Central memory CD8-positive, alpha-beta T cell (primary cell): ENCODE measurements around the gene CTAGE9.
"Not testable (repeated sequence)": the region's sequence is repeated elsewhere in the genome, so short reads cannot be mapped to it uniquely, and the experiment has no call there.

Experiments
- ATAC-seq: fragments of 150-1000 bp; cut with Tn5 transposase; replicated peaks from 2 replicates; pipeline ENCODE4 v1.10.0; 2022; ENCODE audit warnings: mild to moderate bottlenecking, moderate FRiP score, moderate number of reproducible peaks; ENCODE audit not compliant: poor library complexity, severe bottlenecking; ENCODE audit errors: extremely low read depth
- DNase-seq, 2 donors: peaks; one replicate each; pipeline ENCODE4 v3.0.0; 2021; ENCODE audit warnings: low spot score in 2 of 2
- H3K27ac Mint-ChIP-seq: one replicate; pipeline ENCODE4 v1.8.0; 2022; ENCODE audit warnings: low read depth, mild to moderate bottlenecking, moderate library complexity, mixed read lengths
- H3K27me3 Mint-ChIP-seq: one replicate; pipeline ENCODE4 v1.8.0; 2022; ENCODE audit warnings: mixed read lengths
- H3K36me3 Mint-ChIP-seq: one replicate; pipeline ENCODE4 v1.8.0; 2022; ENCODE audit warnings: mild to moderate bottlenecking, moderate library complexity, mixed read lengths; ENCODE audit not compliant: insufficient read depth
- H3K4me1 Mint-ChIP-seq: one replicate; pipeline ENCODE4 v1.8.0; 2022; ENCODE audit warnings: mixed read lengths
- H3K4me3 Mint-ChIP-seq: one replicate; pipeline ENCODE4 v1.8.0; 2022; ENCODE audit warnings: mild to moderate bottlenecking, moderate library complexity, mixed read lengths
- H3K9me3 Mint-ChIP-seq: one replicate; pipeline ENCODE4 v1.8.0; 2022; ENCODE audit warnings: mixed read lengths

Gene CTAGE9

GRCh38 chr6:131721161-131721560, 10.3 kb upstream of the CTAGE9 start:
- H3K27ac Mint-ChIP-seq: no peak overlapping the region
- no peaks in the 10 kb centered on the region for H3K27me3 Mint-ChIP-seq
- DNase-seq (no peak), ATAC-seq (no peak)
- H3K36me3 Mint-ChIP-seq: no peaks in the 10 kb centered on the region
- H3K9me3 Mint-ChIP-seq: no peaks in the 10 kb centered on the region
- H3K4me1 Mint-ChIP-seq: no peaks in the 10 kb centered on the region
- no peak overlapping the region for H3K4me3 Mint-ChIP-seq

- no peak for ATAC-seq
- Mint-ChIP-seq H3K9me3 (no peaks in the 10 kb centered on the region), H3K27me3 (no peaks in the 10 kb centered on the region), H3K36me3 (no peaks in the 10 kb centered on the region), H3K4me3 (no peak overlapping the region), H3K4me1 (no peaks in the 10 kb centered on the region), H3K27ac (no peak overlapping the region)
- DNase-seq: no peak
Measured at GRCh38 chr6:131717836-131718542, 7.2 kb upstream of the CTAGE9 start.

GRCh38 chr6:131715567-131715966, 4.8 kb upstream of the CTAGE9 start:
- H3K4me3 Mint-ChIP-seq, H3K36me3 Mint-ChIP-seq, H3K27me3 Mint-ChIP-seq, ATAC-seq, DNase-seq, H3K4me1 Mint-ChIP-seq, H3K27ac Mint-ChIP-seq, H3K9me3 Mint-ChIP-seq: not testable (repeated sequence)

- not testable (repeated sequence) for H3K27me3 Mint-ChIP-seq, H3K9me3 Mint-ChIP-seq, ATAC-seq, H3K27ac Mint-ChIP-seq, H3K4me3 Mint-ChIP-seq, H3K4me1 Mint-ChIP-seq, DNase-seq, H3K36me3 Mint-ChIP-seq
Measured at GRCh38 chr6:131703905-131704304, 6.9 kb downstream of the CTAGE9 start.

GRCh38 chr6:131700851-131701250, 10.0 kb downstream of the CTAGE9 start:
- not testable (repeated sequence) for DNase-seq, ATAC-seq, H3K27ac Mint-ChIP-seq, H3K27me3 Mint-ChIP-seq, H3K36me3 Mint-ChIP-seq, H3K4me1 Mint-ChIP-seq, H3K9me3 Mint-ChIP-seq, H3K4me3 Mint-ChIP-seq

- ATAC-seq (no peak), DNase-seq (no peak)
- no peak overlapping the region for H3K27ac Mint-ChIP-seq
- H3K9me3 Mint-ChIP-seq: no peaks in the 10 kb centered on the region
- H3K36me3 Mint-ChIP-seq: no peaks in the 10 kb centered on the region
- no peak overlapping the region for H3K4me3 Mint-ChIP-seq
- H3K27me3 Mint-ChIP-seq: no peaks in the 10 kb centered on the region
- no peaks in the 10 kb centered on the region for H3K4me1 Mint-ChIP-seq
Measured at GRCh38 chr6:131696956-131697355, 13.9 kb downstream of the CTAGE9 start.

- DNase-seq (no peak), ATAC-seq (no peak)
Measured at GRCh38 chr6:131694832-131695426, 15.9 kb downstream of the CTAGE9 start.

GRCh38 chr6:131693384-131693783, 17.4 kb downstream of the CTAGE9 start:
- DNase-seq (no peak), ATAC-seq (no peak)
- no peaks in the 10 kb centered on the region for H3K36me3 Mint-ChIP-seq
- H3K4me3 Mint-ChIP-seq: no peak overlapping the region
- no peak overlapping the region for H3K27ac Mint-ChIP-seq
- H3K27me3 Mint-ChIP-seq: no peaks in the 10 kb centered on the region
- H3K9me3 Mint-ChIP-seq: no peaks in the 10 kb centered on the region
- no peaks in the 10 kb centered on the region for H3K4me1 Mint-ChIP-seq

More at GRCh38 chr6:131694832-131695426, 15.9 kb downstream of the CTAGE9 start:
- Mint-ChIP-seq H3K9me3 (no peaks in the 10 kb centered on the region), H3K27me3 (no peaks in the 10 kb centered on the region), H3K4me1 (no peaks in the 10 kb centered on the region), H3K27ac (no peak overlapping the region), H3K4me3 (no peak overlapping the region), H3K36me3 (no peaks in the 10 kb centered on the region)

GRCh38 chr6:131692589-131692988, 18.2 kb downstream of the CTAGE9 start:
- Mint-ChIP-seq H3K36me3 (no peaks in the 10 kb centered on the region), H3K27me3 (no peaks in the 10 kb centered on the region), H3K4me3 (no peak overlapping the region), H3K4me1 (no peaks in the 10 kb centered on the region), H3K9me3 (no peaks in the 10 kb centered on the region), H3K27ac (no peak overlapping the region)
- no peak for DNase-seq
- ATAC-seq: no peak

- no peaks in the 10 kb centered on the region for H3K27me3 Mint-ChIP-seq
- H3K9me3 Mint-ChIP-seq: no peaks in the 10 kb centered on the region
- H3K4me1 Mint-ChIP-seq: no peaks in the 10 kb centered on the region
- DNase-seq: no peak
- no peak overlapping the region for H3K4me3 Mint-ChIP-seq
- ATAC-seq: no peak
- no peak overlapping the region for H3K27ac Mint-ChIP-seq
- no peaks in the 10 kb centered on the region for H3K36me3 Mint-ChIP-seq
Measured at GRCh38 chr6:131692031-131692430, 18.8 kb downstream of the CTAGE9 start.

GRCh38 chr6:131688286-131688685, 22.5 kb downstream of the CTAGE9 start:
- Mint-ChIP-seq H3K4me3 (no peak overlapping the region), H3K36me3 (no peaks in the 10 kb centered on the region), H3K27me3 (no peaks in the 10 kb centered on the region), H3K27ac (no peak overlapping the region), H3K4me1 (no peaks in the 10 kb centered on the region), H3K9me3 (no peaks in the 10 kb centered on the region)
- no peak for ATAC-seq
- no peak for DNase-seq

- Mint-ChIP-seq H3K27me3 (no peaks in the 10 kb centered on the region), H3K4me3 (no peak overlapping the region), H3K27ac (no peak overlapping the region), H3K4me1 (no peaks in the 10 kb centered on the region), H3K9me3 (no peaks in the 10 kb centered on the region), H3K36me3 (no peaks in the 10 kb centered on the region)
- ATAC-seq (no peak), DNase-seq (no peak)
Measured at GRCh38 chr6:131687022-131687421, 23.8 kb downstream of the CTAGE9 start.

- Mint-ChIP-seq H3K27ac (no peak overlapping the region), H3K36me3 (no peaks in the 10 kb centered on the region), H3K4me1 (no peaks in the 10 kb centered on the region), H3K9me3 (no peaks in the 10 kb centered on the region), H3K4me3 (no peak overlapping the region), H3K27me3 (no peaks in the 10 kb centered on the region)
- ATAC-seq: no peak
- no peak for DNase-seq
Measured at GRCh38 chr6:131685266-131685780, 25.5 kb downstream of the CTAGE9 start.
